SU-DHL-6 (cell line): ENCODE data around the gene SERPINB3.
"Not testable (repeated sequence)": the region's sequence is repeated elsewhere in the genome, so short reads cannot be mapped to it uniquely, and the experiment has no call there.

Source experiments
- H2AFZ ChIP-seq: fragments of 200-600 bp; sonication (generic); 2 replicates; pipeline ENCODE4 v1.6.1; 2014; ENCODE audit warnings: low read depth, mild to moderate bottlenecking, moderate library complexity, mixed read lengths, antibody characterized with exemption, low read length; ENCODE audit not compliant: severe bottlenecking
- H3F3A ChIP-seq: fragments of 200-600 bp; shearing (Covaris generic); 2 replicates; pipeline ENCODE4 v1.6.0; 2016; ENCODE audit warnings: antibody characterized with exemption, mild to moderate bottlenecking; ENCODE audit not compliant: insufficient read depth
- H3K27ac ChIP-seq: fragments of 200-600 bp; sonication (generic); 2 replicates; pipeline ENCODE4 v1.5.1; 2016; ENCODE audit warnings: low read depth, mild to moderate bottlenecking, low read length, moderate library complexity, mixed read lengths
- H3K27me3 ChIP-seq: fragments of 200-600 bp; sonication (generic), shearing (Covaris generic); 2 replicates; pipeline ENCODE4 v1.6.0; 2014; ENCODE audit warnings: mild to moderate bottlenecking, low read length
- H3K36me3 ChIP-seq: fragments of 200-600 bp; sonication (generic); 2 replicates; pipeline ENCODE4 v1.6.1; 2014; ENCODE audit warnings: mild to moderate bottlenecking, low read length, mixed read lengths
- H3K4me2 ChIP-seq: fragments of 300-600, 200-600 bp; shearing (Covaris generic), sonication (generic); 2 replicates; pipeline ENCODE4 v1.6.0; 2014; ENCODE audit warnings: low read length, low read depth, mild to moderate bottlenecking; ENCODE audit not compliant: poor library complexity, severe bottlenecking
- H3K4me3 ChIP-seq: fragments of 200-600 bp; sonication (generic); 2 replicates; pipeline ENCODE4 v1.5.1; 2014; ENCODE audit warnings: antibody characterized with exemption, low read length, mild to moderate bottlenecking, mixed read lengths; ENCODE audit not compliant: insufficient read depth, poor library complexity, severe bottlenecking
- H3K79me2 ChIP-seq: fragments of 200-600 bp; sonication (generic); 2 replicates; pipeline ENCODE4 v1.6.1; 2014; ENCODE audit warnings: mild to moderate bottlenecking, low read length, moderate library complexity; ENCODE audit not compliant: insufficient read depth
- H3K9ac ChIP-seq: fragments of 200-600 bp; sonication (generic); 2 replicates; pipeline ENCODE4 v1.7.0; 2014; ENCODE audit warnings: mild to moderate bottlenecking, low read length
- H3K9me2 ChIP-seq: fragments of 200-600 bp; sonication (generic); replicated peaks from 2 replicates; pipeline ENCODE4 v1.6.1; 2014; ENCODE audit warnings: low read length; ENCODE audit not compliant: insufficient read depth
- H3K9me3 ChIP-seq: fragments of 200-600 bp; sonication (generic); 2 replicates; pipeline ENCODE4 v1.6.1; 2014; ENCODE audit warnings: low read length, mixed read lengths; ENCODE audit not compliant: insufficient read depth
- H4K20me1 ChIP-seq: fragments of 200-600 bp; sonication (generic); 2 replicates; pipeline ENCODE4 v1.6.1; 2014; ENCODE audit warnings: low read depth, mild to moderate bottlenecking, antibody characterized with exemption, low read length, moderate library complexity, mixed read lengths
- EZH2phosphoT487 ChIP-seq: fragments of 200-600 bp; sonication (generic), shearing (Covaris generic); conservative IDR thresholded peaks from 2 replicates; pipeline ENCODE4 v1.6.1; 2018; ENCODE audit warnings: mild to moderate bottlenecking, antibody characterized with exemption, low read length, moderate library complexity, mixed read lengths
- TF ChIP-seq, protein P1 (sequence below): fragments of 200-600 bp; sonication (generic); IDR thresholded peaks from one replicate; pipeline ENCODE4 v1.5.1; 2017; ENCODE audit warnings: antibody characterized with exemption, mild to moderate bottlenecking, low read length, moderate library complexity; ENCODE audit not compliant: insufficient read depth, poor library complexity, severe bottlenecking

The SERPINB3 gene

DNA sequence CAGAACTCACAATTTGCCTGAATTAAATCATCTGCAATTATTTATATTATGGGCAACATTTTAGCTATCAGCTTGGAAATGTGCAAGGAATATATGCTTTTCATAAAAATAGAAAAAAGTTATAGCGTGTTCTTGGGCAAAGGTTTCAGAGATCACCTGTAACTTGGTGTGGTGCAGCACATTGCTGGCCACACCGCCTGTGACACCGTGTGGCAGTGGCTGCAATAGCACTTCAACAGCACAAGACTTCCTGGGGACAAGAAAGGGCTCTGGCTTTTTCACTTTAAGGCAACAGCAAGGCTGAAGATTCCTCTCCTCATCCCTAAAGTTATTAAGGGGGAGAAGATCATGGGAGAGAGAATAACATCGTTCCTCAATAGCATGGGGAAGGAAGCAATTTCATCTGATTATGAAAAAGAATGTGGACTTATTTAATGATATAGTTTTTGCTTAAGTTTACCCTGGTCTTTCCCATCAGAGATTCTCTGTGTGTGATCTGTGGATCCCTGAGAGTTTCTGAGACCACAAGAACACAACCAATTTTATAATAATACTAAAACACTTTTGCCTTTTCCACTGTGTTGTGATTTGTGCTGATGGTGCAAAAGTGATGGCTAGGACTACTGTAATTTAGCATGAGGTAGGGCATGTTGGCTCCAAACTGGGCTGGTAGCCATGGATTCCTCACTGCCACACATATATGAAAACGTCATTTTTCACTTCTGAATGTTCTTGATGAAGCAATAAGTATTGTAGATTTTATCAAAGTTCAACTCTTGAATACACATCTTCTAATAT lies 15.0 kb upstream of the SERPINB3 start:
- Histone ChIP-seq H3K4me3 (no peak overlapping the region), H3K9ac (no peak overlapping the region), H3K79me2 (no peaks in the 10 kb centered on the region), H2AFZ (no peak overlapping the region), H3F3A (no peaks in the 10 kb centered on the region), H3K9me2 (no peaks in the 10 kb centered on the region), H3K36me3 (no peaks in the 10 kb centered on the region), H3K4me2 (no peak overlapping the region), H4K20me1 (no peaks in the 10 kb centered on the region), H3K27me3 (no peaks in the 10 kb centered on the region), H3K27ac (no peak overlapping the region), H3K9me3 (no peaks in the 10 kb centered on the region)
- no peak for TF ChIP-seq EZH2phosphoT487
- TF ChIP-seq, protein P1, sequence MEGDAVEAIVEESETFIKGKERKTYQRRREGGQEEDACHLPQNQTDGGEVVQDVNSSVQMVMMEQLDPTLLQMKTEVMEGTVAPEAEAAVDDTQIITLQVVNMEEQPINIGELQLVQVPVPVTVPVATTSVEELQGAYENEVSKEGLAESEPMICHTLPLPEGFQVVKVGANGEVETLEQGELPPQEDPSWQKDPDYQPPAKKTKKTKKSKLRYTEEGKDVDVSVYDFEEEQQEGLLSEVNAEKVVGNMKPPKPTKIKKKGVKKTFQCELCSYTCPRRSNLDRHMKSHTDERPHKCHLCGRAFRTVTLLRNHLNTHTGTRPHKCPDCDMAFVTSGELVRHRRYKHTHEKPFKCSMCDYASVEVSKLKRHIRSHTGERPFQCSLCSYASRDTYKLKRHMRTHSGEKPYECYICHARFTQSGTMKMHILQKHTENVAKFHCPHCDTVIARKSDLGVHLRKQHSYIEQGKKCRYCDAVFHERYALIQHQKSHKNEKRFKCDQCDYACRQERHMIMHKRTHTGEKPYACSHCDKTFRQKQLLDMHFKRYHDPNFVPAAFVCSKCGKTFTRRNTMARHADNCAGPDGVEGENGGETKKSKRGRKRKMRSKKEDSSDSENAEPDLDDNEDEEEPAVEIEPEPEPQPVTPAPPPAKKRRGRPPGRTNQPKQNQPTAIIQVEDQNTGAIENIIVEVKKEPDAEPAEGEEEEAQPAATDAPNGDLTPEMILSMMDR: peak; percentile 22

DNA sequence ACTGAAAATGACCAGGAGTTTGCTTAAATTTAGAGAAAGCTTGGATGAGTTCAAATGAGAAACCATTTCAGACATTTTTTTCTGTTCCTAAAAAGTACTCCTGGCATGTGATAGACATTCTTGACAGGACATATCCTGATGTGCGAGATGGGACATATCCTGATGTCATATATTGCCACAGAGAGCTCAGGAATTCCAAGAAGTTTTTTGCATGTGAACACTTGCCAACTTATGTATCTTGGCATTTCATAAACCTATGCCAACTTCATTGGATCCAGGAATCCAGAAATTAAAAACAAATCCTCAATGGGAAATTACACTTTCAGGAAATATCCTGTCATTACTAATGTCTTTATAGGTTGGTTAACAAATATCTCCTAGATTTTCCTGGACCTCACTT lies 2.9 kb upstream of the SERPINB3 start:
- Histone ChIP-seq H3K27me3 (no peaks in the 10 kb centered on the region), H4K20me1 (no peaks in the 10 kb centered on the region), H3K36me3 (no peaks in the 10 kb centered on the region), H3K4me2 (no peak overlapping the region), H3K27ac (no peak overlapping the region), H3K9ac (no peak overlapping the region), H3K9me3 (no peaks in the 10 kb centered on the region), H3F3A (no peaks in the 10 kb centered on the region), H2AFZ (no peak overlapping the region), H3K9me2 (no peaks in the 10 kb centered on the region), H3K79me2 (no peaks in the 10 kb centered on the region), H3K4me3 (no peak overlapping the region)
- no peak for TF ChIP-seq EZH2phosphoT487
- TF ChIP-seq, protein P1: no peak

DNA sequence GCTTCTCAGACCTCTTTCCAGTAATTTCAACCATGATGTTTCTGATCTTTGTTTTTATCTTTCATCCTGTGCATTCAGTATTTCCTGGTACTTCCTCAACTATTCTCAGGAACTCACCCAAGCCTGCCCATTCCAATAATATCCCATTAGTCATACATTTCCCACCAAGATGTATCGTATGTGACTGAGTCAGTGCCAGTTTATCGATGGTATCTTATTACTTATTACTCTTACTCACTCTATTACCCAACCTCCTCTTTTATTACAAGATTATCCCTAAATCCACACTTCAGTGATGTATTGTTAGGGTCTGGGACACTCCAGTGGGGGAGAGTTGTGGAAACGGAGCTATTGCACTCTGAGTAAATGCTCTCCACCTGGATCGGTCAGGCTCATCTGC lies 2.8 kb downstream of the SERPINB3 start:
- H3K9me3 ChIP-seq, H3K9ac ChIP-seq, H3K4me2 ChIP-seq, H3K4me3 ChIP-seq, H4K20me1 ChIP-seq, H3K9me2 ChIP-seq, H3K27me3 ChIP-seq, H3F3A ChIP-seq, H3K27ac ChIP-seq, H2AFZ ChIP-seq, H3K36me3 ChIP-seq, H3K79me2 ChIP-seq: not testable (repeated sequence)

DNA sequence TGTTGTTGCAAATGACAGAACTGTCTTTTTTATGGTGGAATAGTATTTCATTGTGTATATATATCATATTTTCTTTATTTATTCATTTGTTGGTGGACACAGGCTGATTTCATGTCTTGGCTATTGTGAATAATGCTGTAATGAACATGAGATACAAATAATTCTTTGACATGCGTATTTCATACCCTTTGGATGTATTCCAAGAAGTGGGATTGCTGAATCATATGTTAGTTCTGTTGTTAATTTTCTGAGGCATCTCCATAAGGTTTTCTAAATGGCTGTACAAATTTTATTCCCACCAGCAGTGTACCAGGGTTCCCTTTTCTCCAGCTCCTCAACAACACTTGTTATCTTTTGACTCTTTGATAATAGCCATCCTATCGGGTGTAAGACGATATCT lies 11.4 kb downstream of the SERPINB3 start:
- not testable (repeated sequence) for H3K27me3 ChIP-seq, H3K79me2 ChIP-seq, H3K27ac ChIP-seq, H3K4me2 ChIP-seq, H3K4me3 ChIP-seq, H2AFZ ChIP-seq, H3K9me2 ChIP-seq, H3F3A ChIP-seq, H3K36me3 ChIP-seq, H4K20me1 ChIP-seq, H3K9ac ChIP-seq, H3K9me3 ChIP-seq
